Left renal pelvis (tissue), 4 donors: ENCODE results near the gene KIF25. TPM values are rescaled to one million over a fixed set of nuclear protein-coding genes. Genes with fewer than 3 reads are reported as not detected.
"Not testable (repeated sequence)": the region's sequence is repeated elsewhere in the genome, so short reads cannot be mapped to it uniquely, and the experiment has no call there.

Experiments
- DNase-seq, 4 donors: peaks; one replicate each; pipeline ENCODE4 v3.0.0-alpha.2; 2013; ENCODE audit warnings: low read depth in 4 of 4, low spot score in 3 of 4
- polyA plus RNA-seq, 4 donors: library from polyadenylated mRNA; unstranded; fragments of 120-200 nt; gene quantifications; one replicate each; pipeline ENCODE4 v1.2.1, GENCODE V29; 2013; ENCODE audit not compliant: insufficient read length in 4 of 4

Gene KIF25
- polyA plus RNA-seq, 4 donors: 0.14 to 0.87 (median 0.83) TPM

- DNase-seq: no peak
These were observed 22.7 kb upstream of the KIF25 start for GRCh38 chr6:167974640-167975344.

DNA sequence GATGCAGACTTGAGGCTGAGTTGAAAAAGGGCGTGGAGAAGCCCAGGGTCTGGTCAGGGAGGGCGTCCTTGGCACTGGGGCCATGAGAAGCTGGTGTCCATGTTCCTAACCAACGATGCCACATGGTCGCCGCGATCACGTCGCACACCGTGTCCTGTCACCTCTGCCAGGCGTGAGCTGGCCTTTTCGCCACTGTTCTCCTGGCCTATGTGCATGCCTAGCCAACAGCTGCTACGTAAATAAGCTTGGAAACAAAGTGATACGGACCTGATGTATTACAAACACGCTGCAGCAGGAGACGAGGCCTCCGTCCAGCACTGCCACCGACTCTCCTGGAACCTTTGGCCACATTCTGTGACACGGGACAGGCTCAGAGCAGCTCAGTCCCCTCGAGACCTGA lies 22.0 kb upstream of the KIF25 start:
- no peak for DNase-seq

GRCh38 chr6:167976116-167976657 lies 21.3 kb upstream of the KIF25 start:
- not testable (repeated sequence) for DNase-seq

- no peak for DNase-seq
These were observed 20.8 kb upstream of the KIF25 start for GRCh38 chr6:167976708-167977107.

- no peak for DNase-seq
These were observed 19.6 kb upstream of the KIF25 start for GRCh38 chr6:167977717-167978467.

DNA sequence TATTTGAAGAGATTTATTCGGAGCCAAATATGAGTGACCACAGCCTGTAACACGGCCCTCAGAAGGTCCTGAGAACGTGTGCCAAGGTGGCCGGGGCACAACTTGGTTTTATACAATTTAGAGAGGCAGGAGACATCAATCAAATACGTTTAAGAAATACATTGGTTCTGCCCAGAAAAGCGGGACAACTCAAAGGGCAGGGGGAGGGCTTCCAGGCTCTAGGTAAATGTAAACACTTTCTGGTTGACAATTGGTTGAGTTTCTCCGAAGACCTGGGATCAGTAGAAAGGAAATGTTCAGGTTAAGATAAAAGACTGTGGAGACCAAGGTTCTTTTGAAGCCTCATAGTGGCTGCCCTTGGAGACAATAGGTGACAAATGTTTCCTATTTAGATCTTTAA lies 18.9 kb upstream of the KIF25 start:
- no peak for DNase-seq

- DNase-seq: no peak
These were observed 17.9 kb upstream of the KIF25 start for GRCh38 chr6:167979436-167980139.

- DNase-seq: no peak
These were observed 16.4 kb upstream of the KIF25 start for GRCh38 chr6:167980911-167981580.

- DNase-seq: no peak
These were observed 15.5 kb upstream of the KIF25 start for GRCh38 chr6:167981916-167982462.

DNA sequence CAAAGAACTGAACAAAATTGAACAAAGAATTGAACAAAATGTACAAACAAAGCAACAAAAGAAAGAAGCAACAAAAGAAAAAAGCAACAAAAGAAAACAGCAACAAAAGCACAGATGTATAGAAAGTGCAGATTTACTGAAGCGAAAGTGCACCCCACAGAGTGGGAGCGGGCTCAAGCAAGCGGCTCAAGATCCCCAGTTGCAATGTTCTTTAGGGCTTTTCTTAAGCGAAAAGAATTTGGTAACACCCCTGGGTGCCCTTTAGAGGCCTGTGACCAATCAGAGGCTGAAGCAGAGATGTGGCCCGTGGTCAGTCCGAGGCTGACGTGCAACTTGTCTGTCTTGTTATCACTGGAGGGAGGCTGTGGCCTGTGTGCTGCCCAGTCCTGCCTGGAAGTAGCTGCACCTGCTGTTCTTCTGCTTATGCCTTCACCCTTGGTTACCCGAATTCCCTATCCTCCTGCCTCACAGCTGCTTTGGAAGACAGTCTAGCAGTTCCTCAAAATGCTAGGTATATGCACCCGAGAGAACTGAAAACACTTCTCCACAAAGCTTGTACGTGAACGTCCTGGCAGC lies 13.2 kb upstream of the KIF25 start:
- no peak for DNase-seq

GRCh38 chr6:167984876-167985604 lies 12.4 kb upstream of the KIF25 start:
- DNase-seq: no peak

DNA sequence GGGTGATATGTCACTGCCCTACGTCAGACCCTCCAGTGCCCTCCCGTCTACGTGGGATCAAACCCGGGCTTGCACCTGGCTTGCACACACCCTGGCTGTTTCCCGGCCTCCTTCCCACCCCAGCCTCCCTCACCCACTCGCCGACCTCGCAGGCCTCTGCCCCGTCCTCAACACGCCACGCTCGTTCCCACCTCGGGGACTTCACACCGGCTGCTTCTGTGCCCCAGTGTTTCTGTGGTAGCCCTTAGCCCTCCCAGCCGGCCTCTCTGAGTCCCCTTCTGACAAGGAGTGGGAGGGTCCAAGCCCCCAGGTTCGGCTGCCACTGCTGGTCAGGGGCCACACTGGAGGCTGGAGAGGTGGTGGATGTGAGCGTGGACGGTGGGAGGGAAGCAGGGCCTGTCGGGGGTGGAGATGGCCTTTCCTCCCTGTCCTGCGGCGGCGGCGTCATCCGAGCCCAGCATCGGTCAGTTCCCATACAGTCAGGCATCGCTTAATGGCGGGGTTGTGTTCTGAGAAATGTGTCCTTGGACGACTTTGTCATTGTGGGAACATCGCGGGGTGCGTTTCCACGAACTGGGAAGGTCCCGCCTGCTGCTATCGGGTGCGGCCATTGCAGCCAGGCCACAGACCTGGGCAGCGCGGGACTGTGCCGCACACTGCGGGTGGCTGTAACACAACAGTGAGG lies 11.4 kb upstream of the KIF25 start:
- DNase-seq: no peak

DNA sequence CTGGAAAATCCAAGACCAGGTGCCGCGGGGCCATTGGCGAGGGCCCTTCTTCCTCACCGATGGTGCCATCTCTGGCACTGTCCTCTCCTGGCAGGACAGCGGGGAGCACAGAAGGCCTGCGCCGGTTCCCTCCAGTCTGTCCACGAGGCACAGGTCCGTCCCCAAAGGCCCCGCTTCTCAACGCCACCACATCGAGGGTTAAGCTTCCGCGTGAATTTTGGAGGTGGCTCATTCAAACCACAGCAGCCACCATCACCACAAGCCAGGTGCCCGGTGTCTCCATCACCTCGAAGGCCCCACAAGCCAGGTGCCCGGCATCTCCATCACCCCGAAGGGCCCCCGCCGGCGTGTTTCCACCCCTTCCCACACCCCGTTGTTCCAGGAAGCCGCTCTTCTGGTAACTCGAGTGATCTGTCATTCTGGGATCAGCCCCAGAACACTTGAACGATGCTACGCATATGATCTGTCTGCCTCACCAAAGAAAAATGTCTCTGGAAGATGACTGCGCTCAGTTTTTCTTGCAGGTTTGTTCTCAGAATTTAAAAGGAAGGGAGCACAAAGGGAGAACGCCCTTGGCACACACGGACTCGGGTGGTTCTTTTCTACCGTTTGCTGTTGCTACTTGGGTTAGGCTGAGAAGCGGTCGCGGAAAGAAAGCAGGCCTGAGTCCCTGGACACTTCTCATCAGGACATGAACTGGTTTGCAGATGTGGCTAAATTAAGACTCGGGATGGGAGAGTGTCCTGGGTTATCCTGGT lies 9.9 kb upstream of the KIF25 start:
- no peak for DNase-seq

DNA sequence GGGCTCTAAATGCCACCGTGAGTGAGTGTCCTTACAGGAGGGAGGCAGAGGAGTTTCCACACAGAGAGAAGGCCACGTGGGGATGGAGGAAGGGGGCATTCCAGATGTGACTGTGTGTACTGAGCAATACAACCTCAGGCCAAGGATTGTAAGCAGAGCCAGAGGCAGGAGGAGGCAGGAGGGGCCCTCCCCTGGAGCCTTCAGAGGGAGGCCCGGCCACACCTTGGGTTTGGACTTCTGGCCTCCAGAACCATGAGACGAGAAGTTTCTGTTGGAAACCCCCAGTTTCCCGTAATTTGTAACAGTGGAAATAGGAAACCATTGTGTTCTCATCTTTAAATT lies 9.3 kb upstream of the KIF25 start:
- DNase-seq: no peak

DNA sequence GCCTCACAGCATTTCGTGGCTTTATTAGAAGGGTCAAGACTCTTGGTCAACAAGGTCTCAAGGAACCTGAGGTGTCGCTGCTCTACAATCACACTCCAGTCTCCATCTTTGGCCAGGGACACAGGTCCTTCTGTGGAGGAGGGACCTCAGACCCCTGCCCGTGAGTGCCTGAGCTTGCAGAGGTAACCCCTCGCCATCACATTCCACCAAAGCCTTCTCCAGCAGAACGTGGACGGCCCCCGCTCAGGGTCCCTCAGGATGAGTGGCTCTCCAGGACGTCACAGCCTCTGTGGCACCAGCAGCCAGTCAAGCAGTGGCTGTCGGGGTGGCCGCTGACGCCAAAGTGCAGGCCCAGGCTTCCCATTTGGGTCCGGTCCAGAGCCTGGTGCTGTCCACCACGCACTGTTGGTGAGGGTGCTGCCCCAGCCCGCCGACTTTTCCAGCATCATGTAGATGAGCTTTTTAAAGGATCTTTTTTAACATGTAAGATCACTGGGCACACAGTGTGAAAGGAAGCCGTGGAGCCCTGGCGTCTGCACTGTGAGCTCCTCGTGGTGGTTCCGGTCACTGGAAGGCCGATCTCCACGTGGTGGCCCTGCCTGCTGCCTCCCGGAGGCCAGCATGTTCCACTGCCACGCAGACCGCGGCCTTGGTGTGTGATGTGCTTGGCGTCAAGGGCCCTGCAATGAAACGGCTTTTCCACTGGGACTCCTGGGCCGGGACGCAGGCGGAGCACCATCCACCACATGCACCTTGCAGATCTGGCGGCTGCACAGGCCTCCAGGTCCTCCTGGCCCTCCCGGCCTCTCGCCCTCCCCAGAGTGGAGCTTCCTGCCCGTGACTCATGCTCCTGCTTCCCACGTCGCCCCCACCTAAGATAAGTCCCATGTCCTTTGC lies 8.3 kb upstream of the KIF25 start:
- DNase-seq: no peak

- no peak for DNase-seq
These were observed 7.2 kb upstream of the KIF25 start for GRCh38 chr6:167990016-167990945.
